ENCODE results near the gene PLCB4.

PLCB4 gene

DNA sequence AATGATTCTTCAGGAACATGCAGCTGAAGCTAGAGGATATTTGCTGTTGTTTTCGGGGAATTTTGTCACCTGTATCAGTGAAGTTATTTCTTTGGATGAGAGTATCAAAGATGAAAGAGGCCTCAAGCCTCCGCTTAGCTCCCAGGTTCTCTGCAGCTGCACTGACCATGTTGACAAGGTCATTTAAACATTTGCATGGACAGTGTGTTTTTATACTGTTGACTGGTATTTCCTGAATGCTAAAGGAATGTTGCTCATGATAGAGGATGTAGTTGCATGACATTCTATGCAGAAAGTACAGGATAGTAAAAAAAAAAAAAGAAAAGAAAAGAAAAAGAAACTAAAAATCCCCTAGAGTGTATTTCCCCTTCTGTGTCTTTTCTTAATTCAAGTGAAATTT lies 279.9 kb downstream of the PLCB4 start:
- in situ Hi-C loops (cut with MboI; ENCODE audit: low pct_unique_long_range_greater_than_20kb, low sequenced_read_pairs, unreplicated experiment), result no loop called here
- DNase-seq (ENCODE audit: low spot score), result no peak
- TF ChIP-seq, protein P1, sequence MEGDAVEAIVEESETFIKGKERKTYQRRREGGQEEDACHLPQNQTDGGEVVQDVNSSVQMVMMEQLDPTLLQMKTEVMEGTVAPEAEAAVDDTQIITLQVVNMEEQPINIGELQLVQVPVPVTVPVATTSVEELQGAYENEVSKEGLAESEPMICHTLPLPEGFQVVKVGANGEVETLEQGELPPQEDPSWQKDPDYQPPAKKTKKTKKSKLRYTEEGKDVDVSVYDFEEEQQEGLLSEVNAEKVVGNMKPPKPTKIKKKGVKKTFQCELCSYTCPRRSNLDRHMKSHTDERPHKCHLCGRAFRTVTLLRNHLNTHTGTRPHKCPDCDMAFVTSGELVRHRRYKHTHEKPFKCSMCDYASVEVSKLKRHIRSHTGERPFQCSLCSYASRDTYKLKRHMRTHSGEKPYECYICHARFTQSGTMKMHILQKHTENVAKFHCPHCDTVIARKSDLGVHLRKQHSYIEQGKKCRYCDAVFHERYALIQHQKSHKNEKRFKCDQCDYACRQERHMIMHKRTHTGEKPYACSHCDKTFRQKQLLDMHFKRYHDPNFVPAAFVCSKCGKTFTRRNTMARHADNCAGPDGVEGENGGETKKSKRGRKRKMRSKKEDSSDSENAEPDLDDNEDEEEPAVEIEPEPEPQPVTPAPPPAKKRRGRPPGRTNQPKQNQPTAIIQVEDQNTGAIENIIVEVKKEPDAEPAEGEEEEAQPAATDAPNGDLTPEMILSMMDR (IDR thresholded peaks at IDR 0.05; ENCODE audit: extremely low read depth, insufficient read depth, missing control alignments), result no peak

DNA sequence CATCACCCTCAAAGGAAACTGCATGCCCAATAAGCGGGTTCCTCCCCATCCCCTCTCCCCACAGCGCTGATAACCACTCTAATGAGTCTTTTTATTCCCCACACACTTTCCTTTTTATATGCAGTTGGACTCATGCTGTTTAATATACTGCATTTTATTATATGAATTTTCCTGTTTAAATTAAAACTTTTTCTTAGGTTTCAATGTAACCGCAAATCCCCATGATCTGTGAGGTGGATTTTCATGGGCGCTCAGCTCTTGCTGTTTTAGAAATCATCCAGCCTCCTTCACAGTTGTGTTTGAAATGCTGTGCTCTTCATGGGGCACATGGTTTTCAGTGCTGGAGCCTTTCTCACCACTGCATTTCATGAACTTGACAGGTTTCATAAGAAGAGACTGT lies 280.4 kb downstream of the PLCB4 start:
- no peak for DNase-seq (ENCODE audit: low spot score)
- TF ChIP-seq, protein P1 (IDR thresholded peaks at IDR 0.05; ENCODE audit: extremely low read depth, insufficient read depth, missing control alignments), result no peak
- in situ Hi-C loops (cut with MboI; ENCODE audit: low pct_unique_long_range_greater_than_20kb, low sequenced_read_pairs, unreplicated experiment), result no loop called here

DNA sequence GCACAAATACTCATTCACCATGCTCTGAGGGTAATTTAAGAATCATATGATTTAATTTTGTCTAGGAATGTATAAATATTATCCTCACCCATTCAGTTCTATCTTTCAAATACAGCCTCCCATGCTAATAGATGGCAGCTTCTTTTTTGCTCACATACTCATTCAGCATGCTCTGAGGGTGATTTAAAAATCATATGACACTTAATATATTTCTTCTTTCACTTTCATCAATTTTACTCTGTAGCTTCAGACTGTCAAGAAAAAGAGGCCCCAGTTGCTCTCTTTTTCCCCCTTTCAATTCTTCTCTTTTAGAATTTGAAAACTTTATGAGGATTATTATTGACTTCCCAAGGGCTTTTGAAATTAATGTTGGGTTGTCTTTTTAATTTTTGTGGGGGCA lies 283.9 kb downstream of the PLCB4 start:
- TF ChIP-seq, protein P1 (IDR thresholded peaks at IDR 0.05; ENCODE audit: extremely low read depth, insufficient read depth, missing control alignments), result no peak
- in situ Hi-C loops (cut with MboI; ENCODE audit: low pct_unique_long_range_greater_than_20kb, low sequenced_read_pairs, unreplicated experiment), result loop anchor here (25.0 kb wide), 1 partner anchor 490 kb away; no protein-coding TSS in a partner anchor
- DNase-seq (ENCODE audit: low spot score), result no peak

DNA sequence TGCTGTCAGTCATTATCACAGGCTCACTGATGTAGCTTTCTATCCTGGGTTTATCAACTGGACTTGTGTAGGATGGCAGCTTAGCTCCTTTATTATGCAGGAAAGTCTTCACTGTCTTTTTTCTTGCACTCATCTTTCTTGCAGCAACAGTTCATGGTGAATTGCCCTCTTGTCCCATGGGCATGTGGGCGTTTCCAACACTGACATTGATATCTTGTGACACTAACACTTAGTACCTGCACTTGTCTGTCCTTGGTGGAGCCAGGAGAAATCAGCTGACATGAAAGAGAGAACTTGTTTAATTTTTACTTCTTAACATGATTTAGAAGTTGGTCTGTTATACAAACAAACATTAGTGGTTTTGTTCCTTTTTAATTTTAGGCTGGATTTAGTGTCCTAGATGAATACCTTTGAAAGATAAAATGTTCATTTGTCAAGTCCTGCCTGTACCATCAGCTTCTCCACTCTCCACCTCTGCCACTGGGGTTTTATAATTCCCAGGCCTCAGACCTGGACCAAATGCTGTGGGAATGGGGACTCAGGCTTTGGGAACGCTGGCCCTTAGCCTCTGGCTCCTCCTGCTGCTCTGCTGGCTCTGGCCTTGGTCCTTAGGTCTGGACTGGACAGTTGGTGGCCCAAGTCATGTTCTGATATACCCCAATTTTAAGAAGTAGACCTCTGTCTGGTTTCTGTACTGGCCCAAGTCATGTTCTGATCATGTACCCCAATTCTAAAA lies 284.5 kb downstream of the PLCB4 start:
- in situ Hi-C loops (cut with MboI; ENCODE audit: low pct_unique_long_range_greater_than_20kb, low sequenced_read_pairs, unreplicated experiment), result loop anchor here (25.0 kb wide), 1 partner anchor 491 kb away; no protein-coding TSS in a partner anchor
- TF ChIP-seq, protein P1 (IDR thresholded peaks at IDR 0.05; ENCODE audit: extremely low read depth, insufficient read depth, missing control alignments), result no peak
- no peak for DNase-seq (ENCODE audit: low spot score)

DNA sequence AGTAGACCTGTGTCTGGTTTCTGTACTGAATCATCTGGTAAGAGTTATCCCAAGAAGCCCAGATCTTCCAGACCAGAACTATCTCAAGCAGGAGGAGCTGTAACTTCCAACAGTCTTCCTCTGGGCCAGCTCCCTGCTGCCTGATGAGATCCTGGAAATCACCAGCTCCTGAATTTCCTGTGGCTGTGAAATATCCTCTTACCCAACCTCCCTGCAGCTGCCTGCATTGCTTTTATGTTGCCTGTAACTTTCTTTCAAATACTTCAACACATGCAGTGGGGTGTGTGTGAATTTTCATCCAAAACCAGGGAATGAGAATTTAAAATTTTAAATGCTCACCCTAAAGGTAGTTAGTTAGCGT lies 285.0 kb downstream of the PLCB4 start:
- in situ Hi-C loops (cut with MboI; ENCODE audit: low pct_unique_long_range_greater_than_20kb, low sequenced_read_pairs, unreplicated experiment), result loop anchor here (25.0 kb wide), 1 partner anchor 492 kb away; no protein-coding TSS in a partner anchor
- no peak for DNase-seq (ENCODE audit: low spot score)
- TF ChIP-seq, protein P1 (IDR thresholded peaks at IDR 0.05; ENCODE audit: extremely low read depth, insufficient read depth, missing control alignments), result no peak

DNA sequence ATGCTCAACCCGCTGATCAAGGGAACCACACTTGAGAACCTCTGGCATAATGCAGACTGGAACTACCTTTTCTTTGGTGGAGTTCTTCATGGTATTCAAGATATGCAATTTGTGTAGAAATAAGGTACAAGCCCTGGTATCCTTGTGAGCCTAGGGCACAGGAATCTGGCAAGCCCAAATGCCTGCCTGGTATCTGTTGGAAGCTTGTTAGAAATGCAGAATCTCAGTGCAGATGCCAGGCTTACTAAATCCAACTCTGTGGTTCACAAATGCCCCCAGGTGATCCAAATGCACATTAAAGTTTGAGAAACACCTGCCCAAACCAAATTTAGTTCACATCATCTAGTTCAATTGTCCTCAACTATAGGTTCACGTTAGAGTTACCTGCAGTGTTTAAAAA lies 285.7 kb downstream of the PLCB4 start:
- no peak for DNase-seq (ENCODE audit: low spot score)
- TF ChIP-seq, protein P1 (IDR thresholded peaks at IDR 0.05; ENCODE audit: extremely low read depth, insufficient read depth, missing control alignments), result no peak
- in situ Hi-C loops (cut with MboI; ENCODE audit: low pct_unique_long_range_greater_than_20kb, low sequenced_read_pairs, unreplicated experiment), result loop anchor here (25.0 kb wide), 1 partner anchor 492 kb away; no protein-coding TSS in a partner anchor

Data from GM13977 (cell line).